H1 (cell line): Measurements from ENCODE around the gene CDKL4. TPM values are rescaled to one million over a fixed set of nuclear protein-coding genes. Genes with fewer than 3 reads are reported as not detected.

Experiments
- CTCF ChIA-PET: fragments of 300-600 bp; sonication (Branson Sonifier 250); formaldehyde crosslinking; loops from one replicate; lab custom pipeline; 2021; ENCODE audit not compliant: partially characterized antibody; lab: Charles Lee
- POLR2A ChIA-PET: fragments of 300-600 bp; sonication (Branson Sonifier 250); formaldehyde crosslinking; loops from one replicate; lab custom pipeline; 2021; ENCODE audit warnings: inconsistent platforms; ENCODE audit not compliant: partially characterized antibody; lab: Charles Lee
- DNase-seq, 2 experiments: peaks; one replicate each; pipeline versions ENCODE4 v3.0.0 to v3.0.0-alpha.2; 2010 to 2022; ENCODE audit warnings: low spot score in 2 of 2, low read depth in 1 of 2, mixed read lengths in 1 of 2
- FAIRE-seq: peaks from 2 replicates; lab custom pipeline; 2011; peaks lifted over from hg19 to GRCh38; lab: Jason Lieb, UNC
- H2AFZ ChIP-seq: 2 replicates; pipeline ENCODE4 v1.8.1; 2012; ENCODE audit warnings: low read length, inconsistent platforms
- H2AK5ac ChIP-seq: 2 replicates; pipeline ENCODE4 v1.6.1; 2013; ENCODE audit warnings: low read depth, low read length
- H2BK120ac ChIP-seq: replicated peaks from 2 replicates; pipeline ENCODE3; 2013; ENCODE audit warnings: low read depth, low read length, inconsistent platforms
- H2BK12ac ChIP-seq: 2 replicates; pipeline ENCODE4 v1.6.1; 2013; ENCODE audit warnings: low read depth, low read length
- H2BK15ac ChIP-seq: 2 replicates; pipeline ENCODE4 v1.6.1; 2013; ENCODE audit warnings: low read length
- H2BK20ac ChIP-seq: 2 replicates; pipeline ENCODE4 v1.6.1; 2013; ENCODE audit warnings: low read length
- H2BK5ac ChIP-seq: 2 replicates; pipeline ENCODE4 v1.6.1; 2013; ENCODE audit warnings: low read depth, low read length
- H3K14ac ChIP-seq: 2 replicates; pipeline ENCODE4 v1.6.1; 2013; ENCODE audit warnings: inconsistent platforms; ENCODE audit not compliant: insufficient read length
- H3K18ac ChIP-seq: 2 replicates; pipeline ENCODE4 v1.6.1; 2013; ENCODE audit warnings: low read length; ENCODE audit errors: extremely low read depth
- H3K23ac ChIP-seq: 2 replicates; pipeline ENCODE4 v1.6.1; 2013; ENCODE audit warnings: inconsistent platforms; ENCODE audit not compliant: insufficient read length
- H3K23me2 ChIP-seq: 2 replicates; pipeline ENCODE4 v1.6.1; 2013; ENCODE audit warnings: low read depth, low read length
- H3K27ac ChIP-seq: 2 replicates; pipeline ENCODE4 v1.6.1; 2011; ENCODE audit warnings: low read depth, low read length, inconsistent platforms
- H3K27me3 ChIP-seq, 4 experiments: replicated peaks in 1 of 4; 1 replicate in 1 of 4; 2 replicates in 3 of 4; pipeline versions ENCODE4 v1.6.1 to v1.8.1; 2011 to 2013; ENCODE audit warnings: low read length in 3 of 4, mild to moderate bottlenecking in 3 of 4, inconsistent platforms in 2 of 4, mixed read lengths in 2 of 4, moderate library complexity in 1 of 4; ENCODE audit not compliant: control insufficient read depth in 3 of 4, insufficient read depth in 3 of 4; ENCODE audit errors: extremely low read depth in 1 of 4
- H3K36me3 ChIP-seq, 4 experiments: 2 replicates each; pipeline versions ENCODE4 v1.6.1 to v1.8.1; 2011 to 2013; ENCODE audit warnings: mild to moderate bottlenecking in 4 of 4, low read length in 3 of 4, moderate library complexity in 2 of 4, control low read depth in 1 of 4, inconsistent platforms in 1 of 4; ENCODE audit not compliant: insufficient read depth in 4 of 4, control insufficient read depth in 2 of 4
- H3K4ac ChIP-seq: replicated peaks from 2 replicates; pipeline ENCODE3; 2013; ENCODE audit warnings: low read length, low read depth, mixed read lengths, inconsistent platforms; ENCODE audit not compliant: insufficient read length
- H3K4me1 ChIP-seq, 4 experiments: replicated peaks in 1 of 4; 1 replicate in 1 of 4; 2 replicates in 3 of 4; pipeline versions ENCODE4 v1.6.1 to v1.8.1; 2011 to 2013; ENCODE audit warnings: low read length in 3 of 4, inconsistent platforms in 2 of 4, mixed read lengths in 1 of 4; ENCODE audit not compliant: insufficient read depth in 4 of 4, control insufficient read depth in 3 of 4
- H3K4me2 ChIP-seq, 2 experiments: 2 replicates each; pipeline versions ENCODE4 v1.6.1 to v1.8.1; 2011 to 2013; ENCODE audit warnings: low read depth in 2 of 2, low read length in 2 of 2, control low read depth in 1 of 2, inconsistent platforms in 1 of 2, mild to moderate bottlenecking in 1 of 2; ENCODE audit not compliant: insufficient read depth in 1 of 2
- H3K4me3 ChIP-seq, 4 experiments: fragments of 200-600, 300-600 bp in 1 of 4; sonication (generic), shearing (Covaris generic), sonication (Bioruptor Twin) in 1 of 4; 2 replicates each; pipeline versions ENCODE4 v1.5.1 to v1.8.1; 2011 to 2016; ENCODE audit warnings: low read length in 4 of 4, low read depth in 3 of 4, control low read depth in 2 of 4, inconsistent platforms in 2 of 4, mild to moderate bottlenecking in 2 of 4, mixed read lengths in 1 of 4, moderate library complexity in 1 of 4; ENCODE audit not compliant: insufficient read depth in 2 of 4; ENCODE audit errors: extremely low read depth in 1 of 4
- H3K56ac ChIP-seq: replicated peaks from 2 replicates; pipeline ENCODE3; 2013; ENCODE audit warnings: low read depth, mild to moderate bottlenecking, mixed read lengths, low read length, inconsistent platforms; ENCODE audit not compliant: insufficient read length
- H3K79me1 ChIP-seq: 2 replicates; pipeline ENCODE4 v1.6.1; 2013; ENCODE audit warnings: low read depth, low read length, control low read depth
- H3K79me2 ChIP-seq, 2 experiments: 2 replicates each; pipeline versions ENCODE4 v1.6.1 to v1.8.1; 2012 to 2013; ENCODE audit warnings: low read length in 2 of 2, mild to moderate bottlenecking in 2 of 2, inconsistent platforms in 1 of 2; ENCODE audit not compliant: insufficient read depth in 2 of 2, control insufficient read depth in 1 of 2
- H3K9ac ChIP-seq, 4 experiments: replicated peaks in 1 of 4; 1 replicate in 1 of 4; 2 replicates in 3 of 4; pipeline versions ENCODE4 v1.6.1 to v1.8.1; 2011 to 2013; ENCODE audit warnings: low read depth in 3 of 4, low read length in 3 of 4, control low read depth in 2 of 4, mild to moderate bottlenecking in 2 of 4, moderate library complexity in 2 of 4, inconsistent platforms in 1 of 4; ENCODE audit errors: extremely low read depth in 1 of 4
- H3K9me3 ChIP-seq, 2 experiments: 2 replicates each; pipeline versions ENCODE4 v1.6.1 to v1.8.1; 2012 to 2013; ENCODE audit warnings: mild to moderate bottlenecking in 2 of 2, moderate library complexity in 2 of 2, control low read depth in 1 of 2, inconsistent platforms in 1 of 2, low read depth in 1 of 2, low read length in 1 of 2, mixed read lengths in 1 of 2; ENCODE audit not compliant: insufficient read depth in 2 of 2
- H4K20me1 ChIP-seq, 2 experiments: replicated peaks in 1 of 2; 2 replicates each; pipeline versions ENCODE3 to v1.8.1; 2011 to 2013; ENCODE audit warnings: inconsistent platforms in 2 of 2, low read length in 2 of 2, mild to moderate bottlenecking in 1 of 2; ENCODE audit not compliant: insufficient read depth in 2 of 2, control insufficient read depth in 1 of 2
- H4K5ac ChIP-seq: 2 replicates; pipeline ENCODE4 v1.6.1; 2013; ENCODE audit warnings: low read length, low read depth, mixed read lengths, inconsistent platforms; ENCODE audit not compliant: insufficient read length
- H4K8ac ChIP-seq: 2 replicates; pipeline ENCODE4 v1.8.0; 2013; ENCODE audit warnings: mild to moderate bottlenecking, moderate library complexity, low read length, inconsistent platforms; ENCODE audit not compliant: insufficient read depth; ENCODE audit errors: extremely low read depth
- H4K91ac ChIP-seq: replicated peaks from 2 replicates; pipeline ENCODE3; 2013; ENCODE audit warnings: low read length, mixed read lengths, inconsistent platforms; ENCODE audit not compliant: insufficient read length
- BRCA1 ChIP-seq: IDR thresholded peaks from 2 replicates; pipeline ENCODE4 v1.6.1; 2012; ENCODE audit warnings: low read depth, low read length, improper control_type of control experiment
- CEBPB ChIP-seq: IDR thresholded peaks from 2 replicates; pipeline ENCODE4 v1.6.1; 2012; ENCODE audit warnings: low read depth, low read length
- EP300 ChIP-seq, 2 experiments: IDR thresholded peaks; 1 replicate in 1 of 2; 2 replicates in 1 of 2; pipeline ENCODE4 v1.6.1; 2011 to 2012; ENCODE audit warnings: low read depth in 2 of 2, low read length in 2 of 2, mild to moderate bottlenecking in 2 of 2, borderline replicate concordance in 1 of 2, inconsistent platforms in 1 of 2, moderate library complexity in 1 of 2
- FOSL1 ChIP-seq: IDR thresholded peaks from 2 replicates; pipeline ENCODE4 v1.6.1; 2011; ENCODE audit warnings: mild to moderate bottlenecking, low read depth, low read length, moderate library complexity; ENCODE audit not compliant: insufficient read depth
- HDAC2 ChIP-seq, 2 experiments: fragments of 300-600 bp in 1 of 2; sonication (generic) in 1 of 2; IDR thresholded peaks; 2 replicates each; pipeline ENCODE4 v1.6.1; 2011 to 2012; ENCODE audit warnings: low read depth in 2 of 2, low read length in 2 of 2, mild to moderate bottlenecking in 2 of 2, moderate library complexity in 2 of 2, borderline replicate concordance in 1 of 2, inconsistent platforms in 1 of 2
- POLR2A ChIP-seq, 2 experiments: IDR thresholded peaks; 1 replicate in 1 of 2; 2 replicates in 1 of 2; pipeline ENCODE4 v1.6.1; 2011; ENCODE audit warnings: low read depth in 2 of 2, low read length in 2 of 2, mild to moderate bottlenecking in 2 of 2; ENCODE audit errors: control extremely low read depth in 1 of 2
- SIN3A ChIP-seq, 2 experiments: IDR thresholded peaks in 1 of 2; conservative IDR thresholded peaks in 1 of 2; 2 replicates each; pipeline ENCODE4 v1.6.1; 2011 to 2012; ENCODE audit warnings: low read length in 2 of 2, improper control_type of control experiment in 1 of 2, low read depth in 1 of 2, mild to moderate bottlenecking in 1 of 2
- SP1 ChIP-seq: IDR thresholded peaks from 2 replicates; pipeline ENCODE4 v1.6.1; 2011; ENCODE audit warnings: low read depth, low read length
- TBP ChIP-seq: IDR thresholded peaks from 2 replicates; pipeline ENCODE4 v1.6.1; 2011; ENCODE audit warnings: low read depth, low read length, improper control_type of control experiment
- TEAD4 ChIP-seq: IDR thresholded peaks from 2 replicates; pipeline ENCODE4 v1.6.1; 2012; ENCODE audit warnings: low read depth, low read length, inconsistent platforms, mixed read lengths
- WGBS, 2 experiments: shearing (Covaris generic) in 1 of 2; methylation state at CpG; one replicate each; pipeline versions ENCODE4 v1.1.6 to v1.1.7; 2013 to 2015; ENCODE audit warnings: low lambda C conversion rate in 2 of 2, mixed read lengths in 2 of 2, inconsistent platforms in 1 of 2, low coverage in 1 of 2, missing lambda C conversion rate in 1 of 2; ENCODE audit not compliant: insufficient replicate concordance in 2 of 2, insufficient coverage in 1 of 2, insufficient read length in 1 of 2; ENCODE audit errors: extremely low coverage in 1 of 2, missing lambda C conversion rate in 1 of 2; 5-methylcytosine and 5-hydroxymethylcytosine counted together
- polyA plus RNA-seq, 7 experiments: library from polyadenylated mRNA; depleted of rRNA in 3 of 7; stranded (reverse) in 5 of 7; unstranded in 2 of 7; fragments of >200 nt in 5 of 7; fragments of 200-250 nt in 2 of 7; gene quantifications; 1 replicate in 5 of 7; 2 replicates in 1 of 7; 4 replicates in 1 of 7; pipeline versions ENCODE4 v1.2.1 to v1.2.3, GENCODE V29; 2011 to 2013; ENCODE audit warnings: missing spikeins in 2 of 7, mixed read lengths in 2 of 7
- total RNA-seq: library from RNA; stranded (reverse); fragmentation: NEBNext Ultra II Directional; extraction: Animal tissue kit (Norgen Biotek cat#: 25700); gene quantifications from 2 replicates; pipeline ENCODE4 v1.2.1, GENCODE V29; 2021
- TF ChIP-seq, protein P1 (sequence below): IDR thresholded peaks from 2 replicates; pipeline ENCODE4 v1.6.1; 2011; ENCODE audit warnings: low read length, improper control_type of control experiment
- TF ChIP-seq, protein P2 (sequence below): IDR thresholded peaks from 2 replicates; pipeline ENCODE4 v1.6.1; 2011; ENCODE audit warnings: low read depth, mild to moderate bottlenecking, low read length; ENCODE audit not compliant: insufficient read depth

The CDKL4 gene
- total and polyA plus RNA-seq, 2 of the 8 experiments (the other 6 are each of a cell fraction or from before 2014, with no cell fraction given): not detected

DNA sequence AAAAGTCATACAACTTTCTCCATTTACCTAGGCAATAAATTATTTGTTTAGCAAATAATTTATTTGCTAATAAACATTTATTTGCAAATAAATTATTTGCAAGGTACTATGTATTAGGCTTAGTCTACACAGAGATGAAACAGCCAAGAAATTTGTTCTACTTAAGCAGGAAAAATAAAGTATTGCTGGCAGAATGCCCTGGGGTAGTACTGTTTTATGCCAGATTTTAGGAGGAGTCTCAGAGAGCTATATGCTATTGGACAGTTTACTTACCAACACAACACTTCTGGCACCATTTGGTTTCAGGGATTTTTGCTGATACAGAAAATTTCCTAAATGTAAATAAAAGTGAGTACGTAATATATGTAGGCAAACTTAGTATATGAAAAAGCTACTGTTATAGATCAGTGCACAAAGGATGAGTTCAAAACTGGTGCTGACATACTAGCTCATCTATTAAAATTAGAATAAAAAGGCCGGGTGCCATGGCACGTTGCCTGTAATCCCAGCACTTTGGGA, 23.2 kb upstream of the CDKL4 start:
- no peak overlapping the region for H2AK5ac ChIP-seq
- no peaks in the 10 kb centered on the region for H3K79me1 ChIP-seq
- POLR2A ChIA-PET: no interaction called here
- H2BK20ac ChIP-seq: no peak overlapping the region
- H3K27ac ChIP-seq: no peak overlapping the region
- no peak overlapping the region for H3K56ac ChIP-seq
- H2BK12ac ChIP-seq: no peak overlapping the region
- H3K18ac ChIP-seq: no peak overlapping the region
- no peak overlapping the region for H2BK120ac ChIP-seq
- H3K4me2 ChIP-seq: no peak overlapping the region
- H2BK5ac ChIP-seq: no peak overlapping the region
- H4K20me1 ChIP-seq: no peaks in the 10 kb centered on the region
- peaks cover 0 to 14% (median 2%) of the 10 kb centered on the region in 4 experiments; a peak in 2 of 8 replicates for H3K36me3 ChIP-seq
- H3K14ac ChIP-seq: no peak overlapping the region
- H4K5ac ChIP-seq: no peak overlapping the region
- H3K23me2 ChIP-seq: no peaks in the 10 kb centered on the region
- no peak overlapping the region for H4K8ac ChIP-seq
- no peak overlapping the region for H3K4me3 ChIP-seq
- H3K4me1 ChIP-seq: no peaks in the 10 kb centered on the region
- H3K79me2 ChIP-seq: no peaks in the 10 kb centered on the region
- CTCF ChIA-PET: interaction anchor here (0.9 kb wide), 1 partner anchor 208 kb away, joined by 4 read pairs; no protein-coding TSS in a partner anchor
- no peak overlapping the region for H3K23ac ChIP-seq
- no peaks in the 10 kb centered on the region for H3K27me3 ChIP-seq
- H2BK15ac ChIP-seq: no peak overlapping the region
- H4K91ac ChIP-seq: no peak overlapping the region
- no peak for FAIRE-seq
- no peak for DNase-seq
- no peak overlapping the region for H2AFZ ChIP-seq
- H3K9me3 ChIP-seq: no peaks in the 10 kb centered on the region
- WGBS, 2 experiments: 100% methylated on average over 3 of the region's 3 CpGs; no CpG with 5 or more reads in 1 of the 2 experiments
- H3K4ac ChIP-seq: no peak overlapping the region
- H3K9ac ChIP-seq: no peak overlapping the region
- TF ChIP-seq, protein P1, sequence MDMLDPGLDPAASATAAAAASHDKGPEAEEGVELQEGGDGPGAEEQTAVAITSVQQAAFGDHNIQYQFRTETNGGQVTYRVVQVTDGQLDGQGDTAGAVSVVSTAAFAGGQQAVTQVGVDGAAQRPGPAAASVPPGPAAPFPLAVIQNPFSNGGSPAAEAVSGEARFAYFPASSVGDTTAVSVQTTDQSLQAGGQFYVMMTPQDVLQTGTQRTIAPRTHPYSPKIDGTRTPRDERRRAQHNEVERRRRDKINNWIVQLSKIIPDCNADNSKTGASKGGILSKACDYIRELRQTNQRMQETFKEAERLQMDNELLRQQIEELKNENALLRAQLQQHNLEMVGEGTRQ: no peak
- TF ChIP-seq FOSL1 (no peak), HDAC2 (IDR thresholded peaks at IDR 0.05; ENCODE audit: borderline replicate concordance in 1 of 2, low read depth in 2 of 2, low read length in 2 of 2) (no peak), POLR2A (IDR thresholded peaks at IDR 0.05; ENCODE audit: control extremely low read depth in 1 of 2, low read depth in 2 of 2, low read length in 2 of 2) (no peak), CEBPB (no peak), TEAD4 (no peak), SP1 (no peak), SIN3A (conservative IDR thresholded peaks at IDR 0.05 in 1 of 2, IDR thresholded peaks at IDR 0.05 in 1 of 2; ENCODE audit: low read depth in 1 of 2, low read length in 2 of 2) (no peak), TBP (no peak), EP300 (IDR thresholded peaks at IDR 0.05; ENCODE audit: borderline replicate concordance in 1 of 2, low read depth in 2 of 2, low read length in 2 of 2) (no peak), BRCA1 (no peak)
- TF ChIP-seq, protein P2, sequence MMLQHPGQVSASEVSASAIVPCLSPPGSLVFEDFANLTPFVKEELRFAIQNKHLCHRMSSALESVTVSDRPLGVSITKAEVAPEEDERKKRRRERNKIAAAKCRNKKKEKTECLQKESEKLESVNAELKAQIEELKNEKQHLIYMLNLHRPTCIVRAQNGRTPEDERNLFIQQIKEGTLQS: no peak
